Stimulated activated CD4-positive, alpha-beta T cell treated with anti-CD3 and anti-CD28 coated beads, Interleukin-15, amount 100 ng/mL, for 1 hour (primary cell): ENCODE results near the gene DENND10.
A peak's percentile ranks its signal among the peaks of the same experiment; 100 is the strongest.
"Not testable (repeated sequence)": the region's sequence is repeated elsewhere in the genome, so short reads cannot be mapped to it uniquely, and the experiment has no call there.

ENCODE experiments used
- DNase-seq, 2 donors: peaks; one replicate each; pipeline ENCODE4 v3.0.0-alpha.2; 2020; ENCODE audit warnings: low read depth in 1 of 2, low spot score in 1 of 2

DENND10 gene

DNA sequence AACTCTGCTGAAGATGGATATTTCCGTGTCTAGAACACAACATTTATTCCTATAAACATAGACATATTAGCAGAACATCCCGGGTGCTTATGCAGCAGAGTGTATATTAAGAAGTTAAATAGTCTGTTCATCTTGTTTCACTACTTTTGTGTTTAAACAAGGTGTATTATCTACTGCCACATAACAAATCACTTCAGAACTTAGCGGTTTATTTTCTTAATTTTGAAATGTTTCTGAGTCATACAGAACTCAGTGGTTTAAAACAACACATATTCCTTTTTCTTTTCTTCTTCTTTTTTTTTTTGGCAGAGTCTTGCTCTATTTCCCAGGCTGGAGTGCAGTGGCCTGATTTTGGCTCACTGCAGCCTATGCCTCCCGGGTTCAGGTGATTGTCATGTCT is 25.8 kb downstream of the DENND10 start:
- DNase-seq, result no peak

DNA sequence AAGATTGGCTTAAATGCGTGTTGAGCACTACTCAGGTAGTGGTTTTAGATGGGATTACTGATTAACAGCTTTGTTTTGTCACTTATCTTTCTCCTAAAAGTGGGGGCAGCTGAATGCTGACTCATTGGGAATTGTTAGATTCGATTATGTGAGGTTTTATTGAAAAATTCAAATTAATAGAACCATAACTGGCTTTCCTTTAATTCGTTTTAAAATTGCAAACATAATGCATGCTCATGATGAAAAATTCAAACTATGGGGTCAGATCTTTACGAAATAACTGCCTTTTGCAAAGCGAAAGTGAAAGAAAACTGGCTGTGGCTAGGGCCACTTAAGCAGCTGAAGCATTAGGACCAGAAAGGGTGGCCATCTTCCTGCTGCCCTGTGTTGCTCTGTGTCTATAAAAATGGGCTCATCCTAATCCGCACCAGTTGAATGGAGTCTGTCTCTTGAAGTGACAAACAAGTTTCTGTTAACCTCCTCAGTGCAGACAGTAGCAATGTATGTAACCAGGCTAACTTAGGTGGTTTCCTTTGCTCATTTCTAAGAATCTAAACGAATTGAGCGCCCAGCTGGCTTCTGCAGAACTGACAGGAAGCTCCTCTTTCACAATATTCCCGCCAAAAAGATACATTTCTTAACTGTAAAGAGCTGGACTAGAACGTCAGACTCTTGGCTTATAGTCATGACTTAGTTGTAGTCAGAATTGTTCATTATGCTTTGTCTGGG is 27.8 kb downstream of the DENND10 start:
- DNase-seq, result peak in 1 of 2 donors; percentile 3

DNA sequence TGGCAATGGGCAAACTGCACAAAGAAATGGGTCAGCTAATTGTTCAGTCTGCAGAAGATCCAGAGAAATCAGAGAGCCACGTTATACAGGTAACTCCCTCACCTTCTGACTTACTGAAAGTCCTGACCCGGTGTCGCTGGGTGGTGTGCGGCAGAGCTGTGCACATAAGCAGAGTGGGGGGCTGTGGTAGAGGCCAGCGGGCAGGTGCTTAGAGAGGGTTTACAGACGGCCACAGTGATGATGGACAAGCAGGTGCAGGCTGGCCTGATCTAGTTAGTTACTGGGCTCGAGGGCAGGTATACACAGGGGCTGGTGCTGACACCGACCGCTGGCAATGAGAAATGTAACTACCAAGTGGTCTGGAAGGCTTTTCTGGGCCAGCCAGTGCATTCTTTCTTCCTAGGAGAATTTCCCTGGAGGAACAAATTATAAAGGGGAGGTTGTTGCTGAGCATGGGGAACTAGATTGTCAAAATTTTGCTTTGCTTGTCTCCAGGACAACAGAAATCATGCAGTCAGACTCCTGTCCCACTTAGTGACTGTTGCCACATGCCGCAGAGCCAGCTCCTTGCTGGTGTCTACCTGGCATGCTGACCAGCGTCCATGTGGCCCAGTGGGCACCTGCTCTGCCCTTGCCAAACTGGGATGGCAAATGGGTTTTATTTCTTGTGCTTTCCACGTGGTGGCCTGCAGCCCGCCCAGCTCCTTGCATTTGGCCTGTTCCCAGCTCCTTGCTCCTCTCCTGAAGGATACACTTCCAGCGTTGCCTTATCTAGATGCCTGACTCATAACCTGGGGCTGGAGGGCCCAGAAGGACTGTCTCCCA is 28.8 kb downstream of the DENND10 start:
- no peak for DNase-seq

DNA sequence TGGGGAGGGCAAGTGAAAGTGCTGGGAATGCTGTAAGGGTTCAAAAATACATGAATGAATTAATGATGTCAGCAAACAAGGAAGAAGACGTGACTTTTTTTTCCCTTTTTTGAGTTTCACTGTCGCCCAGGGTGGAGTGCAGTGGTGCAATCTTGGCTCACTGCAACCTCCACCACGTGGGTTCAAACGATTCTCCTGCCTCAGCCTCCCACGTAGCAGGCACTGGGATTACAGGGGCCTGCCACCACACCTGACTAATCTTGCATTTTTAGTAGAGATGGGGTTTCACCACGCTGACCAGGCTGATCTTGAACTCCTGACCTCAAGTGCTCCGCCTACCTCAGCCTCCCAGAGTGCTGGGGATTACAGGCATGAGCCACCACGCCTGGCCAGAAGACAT is 30.0 kb downstream of the DENND10 start:
- no peak for DNase-seq

DNA sequence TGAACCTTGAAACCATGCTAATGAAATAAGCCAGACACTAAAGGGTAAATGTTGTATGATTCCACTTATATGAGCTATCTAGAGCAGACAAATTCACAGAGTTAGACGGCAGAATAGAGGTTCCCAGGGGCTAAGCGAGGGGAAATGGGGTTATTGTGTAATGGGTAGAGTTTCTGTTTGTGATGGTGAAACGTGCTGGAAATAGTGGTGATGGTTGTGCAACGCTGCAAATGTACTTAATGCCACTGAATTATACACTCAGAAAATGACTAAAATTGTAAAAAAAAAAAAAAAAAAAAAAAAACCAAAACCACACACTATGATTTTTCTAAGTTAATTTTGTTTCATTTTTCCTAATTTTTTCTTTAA is 31.6 kb downstream of the DENND10 start:
- no peak for DNase-seq

DNA sequence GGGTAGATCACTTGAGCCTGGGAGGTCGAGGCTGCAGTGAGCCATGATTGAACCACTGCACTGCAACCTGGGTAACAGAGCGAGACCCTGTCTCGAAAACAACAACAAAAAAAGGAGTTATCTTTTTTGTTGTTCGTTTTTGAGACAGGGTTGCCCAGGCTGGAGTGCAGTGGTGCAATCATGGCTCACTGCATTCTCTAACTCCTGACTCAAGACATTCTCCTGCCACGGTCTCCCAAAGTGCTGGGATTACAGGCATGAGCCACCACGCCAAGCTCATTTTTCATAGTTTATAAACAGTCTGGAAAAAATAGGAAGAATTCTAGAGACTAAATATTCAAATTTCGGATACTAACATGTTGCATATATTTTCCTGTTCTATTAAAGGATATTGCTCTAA is 32.2 kb downstream of the DENND10 start:
- DNase-seq, result no peak

DNA sequence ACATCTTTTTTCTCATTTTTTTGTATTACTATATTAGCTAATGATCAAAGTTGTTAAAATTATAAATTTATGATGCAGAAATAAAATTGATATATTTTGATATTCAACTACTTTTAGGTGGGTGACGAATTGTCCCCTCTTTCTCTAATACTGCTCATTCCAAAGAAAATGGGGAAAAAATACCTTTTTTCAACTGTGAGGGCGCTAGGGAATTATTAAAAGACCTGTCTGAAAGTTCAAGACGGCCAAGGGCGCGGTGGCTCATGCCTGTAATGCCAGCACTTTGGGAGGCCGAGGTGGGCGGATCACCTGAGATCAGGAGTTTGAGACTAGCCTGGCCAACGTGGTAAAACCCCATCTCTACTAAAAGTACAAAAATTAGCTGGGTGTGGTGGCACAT is 34.0 kb downstream of the DENND10 start:
- DNase-seq, result not testable (repeated sequence)

DNA sequence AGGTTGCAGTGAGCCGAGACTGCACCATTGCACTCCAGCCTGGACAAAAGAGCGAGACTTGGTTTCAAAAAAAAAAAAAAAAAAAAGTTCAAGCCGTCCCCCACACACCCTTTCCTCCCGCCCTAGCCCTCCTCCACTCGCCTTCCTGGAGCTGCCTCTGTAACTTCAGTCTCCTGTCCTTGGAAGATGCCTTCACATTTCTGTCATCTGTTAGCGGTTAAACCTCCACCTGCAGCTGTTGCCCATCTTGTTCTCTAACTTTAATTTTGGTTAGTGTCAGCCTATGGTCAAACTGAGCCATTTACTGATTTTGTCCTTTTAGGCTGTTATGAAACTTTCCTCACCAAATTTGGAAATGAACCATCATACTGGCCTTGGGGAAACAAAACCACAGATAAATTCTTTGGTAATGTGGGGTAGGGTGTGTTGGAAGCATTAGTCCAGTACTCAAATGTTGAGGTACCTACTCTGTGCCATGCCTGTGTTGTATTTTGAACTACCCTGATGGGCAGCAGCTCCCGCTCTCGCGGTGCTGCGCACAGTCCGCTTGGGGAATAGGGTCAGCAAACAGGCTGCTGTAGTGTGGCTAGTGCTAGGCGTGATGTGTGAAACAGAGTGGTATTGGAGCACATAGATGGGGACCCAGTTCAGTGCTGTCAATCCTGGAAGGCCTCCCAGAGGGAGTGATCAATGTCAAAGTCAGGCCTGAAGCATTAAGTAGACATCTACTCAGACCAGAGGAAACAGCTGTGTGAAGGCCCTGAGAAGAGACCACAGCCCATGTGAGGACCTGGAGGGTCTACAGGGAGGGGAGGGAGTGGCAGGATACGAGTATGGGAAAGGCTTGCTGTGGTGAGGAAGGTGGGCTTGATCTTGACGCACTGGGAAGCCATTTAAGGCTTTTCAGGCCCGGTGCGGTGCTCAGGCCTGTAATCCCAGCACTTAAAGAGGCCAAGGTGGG is 34.7 kb downstream of the DENND10 start:
- DNase-seq, result no peak

DNA sequence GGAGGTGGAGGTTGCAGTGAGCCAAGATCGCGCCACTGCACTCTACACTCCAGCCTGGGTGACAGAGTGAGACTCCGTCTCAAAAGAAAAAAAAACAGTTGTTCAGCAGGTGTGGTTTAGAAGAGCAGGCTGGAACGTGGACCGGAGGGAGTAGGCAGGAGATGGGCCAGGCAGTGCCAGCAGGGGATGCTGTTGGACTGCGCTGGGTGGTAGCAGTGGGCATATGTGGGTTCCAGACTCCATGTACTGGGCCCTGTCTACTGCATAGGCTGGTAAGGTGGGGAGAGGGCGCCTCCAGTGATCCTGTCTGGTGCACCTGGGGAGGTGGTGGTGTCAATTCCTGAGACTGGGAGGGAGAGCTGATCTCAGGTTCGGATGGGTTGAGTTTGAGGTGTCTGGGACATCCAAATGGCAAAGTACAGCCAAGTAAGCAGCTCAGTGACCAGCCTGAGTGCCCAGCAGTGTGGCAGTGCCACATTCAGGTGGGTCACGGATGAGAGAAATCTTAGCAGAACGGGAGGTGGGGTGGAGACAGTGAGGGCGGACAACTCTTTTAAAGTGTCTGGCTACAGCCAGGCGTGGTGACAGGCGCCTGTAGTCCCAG is 35.7 kb downstream of the DENND10 start:
- peak; percentile 8 to 23 for DNase-seq

DNA sequence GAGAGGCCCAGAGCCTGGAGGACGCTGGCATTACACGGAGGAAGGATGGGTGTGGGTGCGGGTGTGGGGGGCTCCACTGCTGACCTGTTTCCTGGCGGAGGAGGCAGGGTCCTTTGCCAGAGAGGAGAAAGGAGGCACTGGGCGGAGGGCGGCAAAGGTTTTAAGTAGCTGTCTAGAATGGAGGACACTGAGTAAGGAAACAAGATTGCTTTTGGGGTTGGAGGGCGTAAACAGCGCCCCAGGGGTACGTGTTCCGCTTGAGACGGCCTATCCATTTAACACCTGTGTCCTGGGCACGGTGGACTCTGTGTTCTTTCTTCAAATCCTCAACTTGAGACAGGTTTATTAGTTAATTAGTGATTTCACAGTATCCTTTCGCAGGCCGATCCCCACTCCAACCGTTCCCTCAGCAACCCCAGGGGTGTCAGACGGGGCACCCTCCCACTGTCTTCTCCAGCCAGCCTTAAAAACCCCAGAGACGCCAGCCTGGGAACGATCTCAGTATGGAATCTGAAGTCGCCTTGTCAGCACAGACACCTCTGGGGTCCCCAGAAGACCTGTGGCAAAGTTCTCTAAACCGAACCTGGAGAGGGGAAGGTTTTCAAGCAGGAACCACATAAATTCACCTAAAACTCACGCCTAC is 36.8 kb downstream of the DENND10 start:
- no peak for DNase-seq

DNA sequence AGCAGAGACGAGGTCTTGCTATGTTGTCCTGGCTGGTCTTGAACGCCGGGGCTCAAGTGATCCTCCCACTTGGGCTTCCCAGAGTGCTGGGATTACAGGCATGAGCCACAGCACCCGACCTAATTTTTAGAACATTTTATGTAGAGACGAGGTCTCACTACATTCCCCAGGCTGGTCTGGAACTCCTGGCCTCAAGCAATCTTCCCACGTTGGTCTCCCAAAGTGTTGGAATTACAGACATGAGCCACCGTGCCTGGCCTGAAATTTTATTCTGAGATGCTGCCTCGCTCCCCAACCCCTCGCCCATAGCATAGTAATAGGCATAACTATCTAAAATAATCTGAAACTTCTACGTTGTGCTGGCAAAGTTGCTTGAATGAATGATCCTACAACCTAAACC is 39.7 kb downstream of the DENND10 start:
- DNase-seq, result no peak

DNA sequence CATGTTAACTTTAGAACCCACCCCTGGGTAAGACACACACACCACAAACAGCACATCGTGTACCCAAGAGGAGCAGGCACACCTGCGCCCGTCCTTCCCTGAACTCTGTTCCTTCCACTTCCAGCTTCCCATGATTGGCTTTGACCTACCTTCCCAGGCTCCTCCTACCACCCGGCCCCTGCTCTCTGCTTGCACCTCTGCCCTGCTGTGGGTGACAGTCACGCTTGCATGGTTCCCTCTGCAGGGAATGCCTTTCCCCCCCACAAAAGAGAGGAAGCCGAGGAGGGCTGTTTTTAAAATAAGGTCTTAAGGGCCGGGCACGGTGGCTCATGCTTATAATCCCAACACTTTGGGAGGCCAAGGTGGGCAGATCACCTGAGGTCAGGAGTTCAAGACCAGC is 45.2 kb downstream of the DENND10 start:
- DNase-seq, result no peak

DNA sequence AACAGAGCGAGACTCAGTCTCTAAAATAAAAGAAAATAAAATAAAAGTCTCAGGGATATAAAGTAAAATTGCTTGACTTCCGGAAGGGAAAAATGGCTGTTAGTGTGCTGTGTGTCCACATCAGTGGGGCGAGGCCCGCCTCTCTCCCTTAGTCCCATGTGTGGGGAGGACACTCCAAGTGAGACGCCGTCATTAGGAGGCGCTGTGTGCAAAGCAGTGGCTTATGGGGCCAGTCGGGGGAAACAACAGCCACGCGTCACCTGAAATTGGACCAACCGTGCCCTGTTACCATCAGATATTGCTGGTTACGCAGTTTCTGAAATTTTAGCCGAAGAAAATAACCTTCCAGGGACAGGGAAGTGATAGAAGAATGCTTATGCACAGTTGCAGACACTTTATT is 45.8 kb downstream of the DENND10 start:
- no peak for DNase-seq

DNA sequence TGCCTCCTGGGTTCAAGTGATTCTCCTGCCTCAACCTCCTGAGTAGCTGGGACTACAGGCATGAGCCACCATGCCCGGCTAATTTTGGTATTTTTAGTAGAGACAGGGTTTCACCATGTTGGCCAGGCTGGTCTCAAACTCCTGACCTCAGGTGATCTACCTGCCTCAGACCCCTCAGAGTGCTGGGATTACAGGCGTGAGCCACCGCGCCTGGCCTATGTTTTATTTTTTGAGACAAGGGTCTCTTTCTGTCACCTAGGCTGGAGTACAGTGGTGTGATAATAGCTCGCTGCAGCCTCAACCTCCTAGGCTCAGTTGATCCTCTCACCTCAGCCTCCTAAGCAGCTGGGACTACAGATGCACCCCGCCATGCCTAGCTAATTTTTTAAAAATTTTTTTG is 47.7 kb downstream of the DENND10 start:
- DNase-seq, result not testable (repeated sequence)

DNA sequence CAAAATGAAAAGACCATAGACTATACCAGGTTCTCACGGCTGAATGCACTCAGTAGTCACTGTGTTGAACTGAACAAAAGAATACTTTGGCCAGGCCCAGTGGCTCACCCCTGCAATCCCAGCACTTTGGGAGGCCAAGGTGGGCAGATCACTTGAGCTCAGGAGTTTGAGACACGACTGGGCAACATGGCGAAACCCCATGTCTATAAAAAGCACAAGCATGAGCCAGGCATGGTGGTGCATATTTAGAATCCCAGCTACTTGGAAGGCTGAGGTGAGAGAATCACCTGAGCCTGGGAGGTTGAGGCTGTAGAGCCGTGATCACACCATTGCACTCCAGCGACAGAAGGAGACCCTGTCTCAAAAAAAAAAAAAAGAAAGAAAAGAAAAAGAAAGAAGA is 49.1 kb downstream of the DENND10 start:
- DNase-seq, result no peak

DNA sequence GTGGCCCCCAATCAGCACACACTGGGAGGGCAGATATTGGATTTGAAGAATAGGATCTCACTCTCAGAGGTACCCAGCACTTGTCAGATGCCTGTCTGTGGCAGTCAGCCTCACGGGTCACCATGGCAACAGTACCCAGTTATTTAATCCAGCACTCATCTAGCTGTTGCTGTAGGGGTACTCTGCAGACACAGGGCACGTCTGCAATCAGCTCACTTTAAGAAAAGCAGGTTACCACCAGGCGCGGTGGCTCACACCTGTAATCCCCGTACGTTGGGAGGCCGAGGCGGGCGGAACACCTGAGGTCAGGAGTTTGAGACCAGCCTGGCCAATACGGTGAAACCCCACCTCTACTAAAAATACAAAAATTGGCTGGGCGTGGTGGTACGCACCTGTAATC is 49.7 kb downstream of the DENND10 start:
- DNase-seq, result no peak

DNA sequence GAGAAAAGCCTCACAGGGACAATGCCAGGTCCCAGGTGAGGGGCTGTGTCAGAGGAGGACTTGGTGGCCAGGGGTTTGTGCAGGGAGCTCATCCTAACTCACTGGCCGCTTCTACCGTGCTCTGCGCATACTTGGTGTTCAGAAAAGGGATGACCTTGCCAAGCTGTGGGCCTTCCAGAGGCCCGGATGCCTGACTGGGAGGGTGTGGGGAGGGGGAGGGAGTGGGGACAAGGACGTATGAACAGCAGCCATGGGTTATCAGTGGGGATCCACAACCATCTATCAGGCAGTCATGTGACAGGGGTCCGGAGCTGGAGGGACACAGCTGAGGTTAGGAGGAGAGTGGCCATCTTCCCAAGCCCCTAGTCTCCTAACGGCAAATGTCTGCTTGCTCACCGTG is 55.4 kb downstream of the DENND10 start:
- no peak for DNase-seq

DNA sequence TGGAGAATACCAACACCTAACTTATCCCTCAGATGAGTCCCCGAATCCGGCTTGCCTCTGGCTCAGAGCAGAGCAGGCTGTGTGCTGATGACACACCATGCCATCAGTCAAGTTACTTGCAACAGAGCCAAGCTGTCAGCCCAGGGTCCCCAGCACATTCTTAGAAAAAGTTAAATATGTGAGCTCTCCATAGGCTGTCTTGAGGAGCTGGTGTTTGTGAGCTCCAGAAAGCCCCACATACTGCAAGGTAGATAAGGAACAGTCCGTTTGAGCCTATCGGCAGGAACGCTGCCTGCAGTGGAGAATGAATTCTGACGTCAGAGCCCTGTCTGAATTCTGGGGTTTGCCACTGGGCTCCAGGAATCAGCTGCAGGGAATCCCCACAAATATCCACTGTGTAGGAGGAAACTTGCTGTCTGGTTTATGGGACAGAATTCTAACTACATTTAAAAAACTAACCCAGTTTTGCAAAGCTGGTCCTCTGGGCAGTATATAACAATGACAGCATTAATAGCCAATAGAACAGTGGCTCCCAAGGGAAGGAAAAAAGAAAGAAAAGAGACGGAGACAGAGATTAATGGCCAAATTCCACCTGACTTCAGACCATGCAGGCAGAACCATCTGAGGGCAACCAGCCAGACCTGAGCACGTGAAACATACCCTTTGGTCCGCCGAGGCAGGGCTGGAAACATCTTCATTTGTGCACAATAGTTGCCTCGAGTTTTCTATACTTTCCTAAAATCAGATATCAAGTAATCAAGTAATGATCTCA is 58.0 kb downstream of the DENND10 start:
- no peak for DNase-seq

DNA sequence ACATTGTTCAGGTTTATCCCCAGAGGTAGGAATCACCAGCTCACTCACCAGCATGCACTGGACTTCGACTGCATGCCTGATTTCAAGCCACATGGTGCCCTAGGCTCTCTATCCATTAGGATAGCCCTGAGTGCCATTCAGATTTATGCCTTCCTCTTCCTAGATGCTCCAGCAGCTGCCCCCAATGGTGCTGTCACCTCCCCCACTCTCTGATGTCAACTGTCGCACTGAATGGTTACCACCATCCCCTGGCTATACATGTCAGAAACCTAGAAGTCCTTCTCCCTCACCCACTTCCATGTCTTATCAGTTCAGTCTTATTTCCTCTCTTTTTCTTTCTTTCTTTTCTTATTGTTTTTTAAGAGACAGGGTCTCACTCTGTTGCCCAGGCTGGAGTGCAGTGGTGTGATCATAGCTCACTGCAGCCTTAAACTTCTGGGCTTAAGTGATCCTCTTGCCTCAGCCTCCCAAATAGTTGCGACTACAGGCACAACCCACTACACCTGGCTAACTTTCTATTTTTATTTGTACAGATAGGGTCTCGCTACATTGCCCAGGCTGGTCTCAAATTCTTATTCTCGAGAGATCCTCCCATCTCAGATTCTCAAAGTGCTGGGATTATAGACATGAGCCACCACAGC is 58.7 kb downstream of the DENND10 start:
- DNase-seq, result no peak
